ENCODE measurements around the gene SPTAN1.
"Not testable (repeated sequence)": the region's sequence is repeated elsewhere in the genome, so short reads cannot be mapped to it uniquely, and the experiment has no call there.

The SPTAN1 gene

GRCh38 chr9:128657796-128658195 lies 105.4 kb downstream of the SPTAN1 start:
- no peaks in the 10 kb centered on the region for H3K79me1 ChIP-seq (ENCODE audit: low read depth, low read length)
- no peaks in the 10 kb centered on the region for H3K9me3 ChIP-seq (replicated peaks in 1 of 2; ENCODE audit: control insufficient read depth in 2 of 2, insufficient read depth in 1 of 2, low read depth in 1 of 2, low read length in 2 of 2)
- H3K23ac ChIP-seq (ENCODE audit: low read depth, low read length, poor library complexity) = no peak overlapping the region
- H3K27ac ChIP-seq (replicated peaks; ENCODE audit: low read length) = no peak overlapping the region
- H3K4ac ChIP-seq (ENCODE audit: low read length) = no peak overlapping the region
- DNase-seq (ENCODE audit: low spot score) = no peak
- H2BK15ac ChIP-seq (ENCODE audit: low read length) = no peak overlapping the region
- no peaks in the 10 kb centered on the region for H3K27me3 ChIP-seq (ENCODE audit: control insufficient read depth in 3 of 3, insufficient read depth in 3 of 3, low read depth in 1 of 3, low read length in 3 of 3)
- H2BK120ac ChIP-seq (ENCODE audit: low read depth, low read length) = no peak overlapping the region
- no peak overlapping the region for H3K14ac ChIP-seq (ENCODE audit: low read length)
- no peak overlapping the region for H3K4me2 ChIP-seq (ENCODE audit: insufficient read depth, low read length, poor library complexity, severe bottlenecking)
- WGBS, 2 donors (ENCODE audit: extremely low coverage in 2 of 2, insufficient read length in 2 of 2, insufficient replicate concordance in 1 of 2) = no CpG with 5 or more reads among the region's 3 CpGs
- H4K8ac ChIP-seq (ENCODE audit: low read depth, low read length) = no peak overlapping the region
- H3K4me1 ChIP-seq (ENCODE audit: control insufficient read depth in 2 of 2, insufficient read depth in 1 of 2, low read depth in 1 of 2, low read length in 2 of 2) = peaks cover 0 to 2% of the 10 kb centered on the region in 2 donors
- H2AFZ ChIP-seq (ENCODE audit: low read length) = peak overlapping the region; percentile 97
- no peak overlapping the region for H3K4me3 ChIP-seq (ENCODE audit: low read length in 2 of 2)
- no peak overlapping the region for H4K91ac ChIP-seq (ENCODE audit: low read depth, low read length, poor library complexity)
- H2AK5ac ChIP-seq (ENCODE audit: low read depth, low read length) = peak overlapping the region; percentile 94
- no peak overlapping the region for H2BK5ac ChIP-seq (ENCODE audit: low read length)
- peaks cover 5 to 20% of the 10 kb centered on the region in 2 donors for H3K36me3 ChIP-seq (replicated peaks in 1 of 2; ENCODE audit: control insufficient read depth in 2 of 2, insufficient read depth in 2 of 2, low read length in 2 of 2)
- H3K9ac ChIP-seq (ENCODE audit: low read depth, low read length, poor library complexity) = no peak overlapping the region
- no peak overlapping the region for H2BK12ac ChIP-seq (ENCODE audit: low read length)
- H3K18ac ChIP-seq (ENCODE audit: low read length) = no peak overlapping the region

GRCh38 chr9:128666481-128666941 lies 114.1 kb downstream of the SPTAN1 start:
- not testable (repeated sequence) for H3K4me2 ChIP-seq (ENCODE audit: insufficient read depth, low read length, poor library complexity, severe bottlenecking); H3K9me3 ChIP-seq (replicated peaks in 1 of 2; ENCODE audit: control insufficient read depth in 2 of 2, insufficient read depth in 1 of 2, low read depth in 1 of 2, low read length in 2 of 2); H3K27me3 ChIP-seq (ENCODE audit: control insufficient read depth in 3 of 3, insufficient read depth in 3 of 3, low read depth in 1 of 3, low read length in 3 of 3); H2BK120ac ChIP-seq (ENCODE audit: low read depth, low read length); H3K18ac ChIP-seq (ENCODE audit: low read length); DNase-seq (ENCODE audit: low spot score); H3K4ac ChIP-seq (ENCODE audit: low read length); H2BK12ac ChIP-seq (ENCODE audit: low read length); H2AK5ac ChIP-seq (ENCODE audit: low read depth, low read length); H3K23ac ChIP-seq (ENCODE audit: low read depth, low read length, poor library complexity); H3K4me3 ChIP-seq (ENCODE audit: low read length in 2 of 2); H2BK5ac ChIP-seq (ENCODE audit: low read length); H4K91ac ChIP-seq (ENCODE audit: low read depth, low read length, poor library complexity); H2AFZ ChIP-seq (ENCODE audit: low read length); H4K8ac ChIP-seq (ENCODE audit: low read depth, low read length); H3K79me1 ChIP-seq (ENCODE audit: low read depth, low read length); H3K36me3 ChIP-seq (replicated peaks in 1 of 2; ENCODE audit: control insufficient read depth in 2 of 2, insufficient read depth in 2 of 2, low read length in 2 of 2); H3K4me1 ChIP-seq (ENCODE audit: control insufficient read depth in 2 of 2, insufficient read depth in 1 of 2, low read depth in 1 of 2, low read length in 2 of 2); H3K14ac ChIP-seq (ENCODE audit: low read length); H2BK15ac ChIP-seq (ENCODE audit: low read length); H3K27ac ChIP-seq (replicated peaks; ENCODE audit: low read length); H3K9ac ChIP-seq (ENCODE audit: low read depth, low read length, poor library complexity)
- WGBS, 2 donors (ENCODE audit: extremely low coverage in 2 of 2, insufficient read length in 2 of 2, insufficient replicate concordance in 1 of 2) = no CpG with 5 or more reads among the region's 8 CpGs

DNA sequence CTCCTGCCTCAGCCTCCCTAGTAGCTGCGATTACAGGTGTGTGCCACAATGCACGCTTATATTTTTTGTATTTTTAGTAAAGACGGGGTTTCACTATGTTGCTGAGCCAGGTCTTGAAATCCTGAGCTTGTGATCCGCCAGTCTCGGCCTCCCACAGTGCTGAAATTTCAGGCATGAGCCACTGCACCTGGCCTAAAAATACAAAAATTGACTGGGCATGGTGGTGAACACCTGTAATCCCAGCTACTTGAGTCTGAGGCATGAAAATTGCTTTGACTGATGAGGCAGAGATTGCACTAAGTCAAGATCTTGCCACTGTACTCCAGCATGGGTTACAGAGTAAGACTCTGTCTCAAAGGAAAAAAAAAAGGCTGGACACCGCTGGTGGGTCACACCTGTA lies 117.4 kb downstream of the SPTAN1 start:
- H4K91ac ChIP-seq (ENCODE audit: low read depth, low read length, poor library complexity) = no peak overlapping the region
- H3K4me2 ChIP-seq (ENCODE audit: insufficient read depth, low read length, poor library complexity, severe bottlenecking) = no peak overlapping the region
- H2AK5ac ChIP-seq (ENCODE audit: low read depth, low read length) = no peak overlapping the region
- no peak overlapping the region for H3K4me3 ChIP-seq (ENCODE audit: low read length in 2 of 2)
- H2BK12ac ChIP-seq (ENCODE audit: low read length) = no peak overlapping the region
- no peak overlapping the region for H2BK15ac ChIP-seq (ENCODE audit: low read length)
- no peak overlapping the region for H2BK5ac ChIP-seq (ENCODE audit: low read length)
- H3K9me3 ChIP-seq (replicated peaks in 1 of 2; ENCODE audit: control insufficient read depth in 2 of 2, insufficient read depth in 1 of 2, low read depth in 1 of 2, low read length in 2 of 2) = no peaks in the 10 kb centered on the region
- no peak for DNase-seq (ENCODE audit: low spot score)
- no peak overlapping the region for H3K18ac ChIP-seq (ENCODE audit: low read length)
- no peak overlapping the region for H3K4ac ChIP-seq (ENCODE audit: low read length)
- no peaks in the 10 kb centered on the region for H3K79me1 ChIP-seq (ENCODE audit: low read depth, low read length)
- H2AFZ ChIP-seq (ENCODE audit: low read length) = no peak overlapping the region
- no peak overlapping the region for H3K23ac ChIP-seq (ENCODE audit: low read depth, low read length, poor library complexity)
- H2BK120ac ChIP-seq (ENCODE audit: low read depth, low read length) = no peak overlapping the region
- H3K9ac ChIP-seq (ENCODE audit: low read depth, low read length, poor library complexity) = no peak overlapping the region
- H3K27me3 ChIP-seq (ENCODE audit: control insufficient read depth in 3 of 3, insufficient read depth in 3 of 3, low read depth in 1 of 3, low read length in 3 of 3) = no peaks in the 10 kb centered on the region
- no peak overlapping the region for H3K27ac ChIP-seq (replicated peaks; ENCODE audit: low read length)
- H3K36me3 ChIP-seq (replicated peaks in 1 of 2; ENCODE audit: control insufficient read depth in 2 of 2, insufficient read depth in 2 of 2, low read length in 2 of 2) = no peaks in the 10 kb centered on the region
- no peak overlapping the region for H4K8ac ChIP-seq (ENCODE audit: low read depth, low read length)
- H3K14ac ChIP-seq (ENCODE audit: low read length) = no peak overlapping the region
- H3K4me1 ChIP-seq (ENCODE audit: control insufficient read depth in 2 of 2, insufficient read depth in 1 of 2, low read depth in 1 of 2, low read length in 2 of 2) = no peaks in the 10 kb centered on the region
- WGBS, 2 donors (ENCODE audit: extremely low coverage in 2 of 2, insufficient read length in 2 of 2, insufficient replicate concordance in 1 of 2) = no CpG with 5 or more reads among the region's 6 CpGs

DNA sequence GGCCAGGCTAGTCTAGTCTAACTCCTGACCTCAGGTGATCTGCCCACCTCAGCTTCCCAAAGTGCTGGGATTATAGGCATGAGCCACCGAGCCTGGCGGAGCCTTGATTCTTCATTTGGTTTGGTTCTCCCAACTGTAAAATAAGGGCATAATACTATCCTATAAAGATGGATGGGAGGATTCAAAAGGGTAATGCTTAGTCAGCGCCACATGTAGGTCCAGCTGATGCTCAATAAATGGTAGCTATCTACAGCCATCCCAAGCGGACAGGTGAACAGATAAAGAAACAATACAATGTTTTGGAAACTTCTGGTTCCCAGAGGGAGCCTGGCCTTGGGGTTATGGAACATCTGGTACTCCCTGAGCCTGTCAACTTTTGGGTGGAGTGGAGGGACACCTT lies 123.0 kb downstream of the SPTAN1 start:
- no peak for DNase-seq (ENCODE audit: low spot score)
- H3K14ac ChIP-seq (ENCODE audit: low read length) = no peak overlapping the region
- no peak overlapping the region for H3K27ac ChIP-seq (replicated peaks; ENCODE audit: low read length)
- H2BK120ac ChIP-seq (ENCODE audit: low read depth, low read length) = no peak overlapping the region
- H2BK12ac ChIP-seq (ENCODE audit: low read length) = no peak overlapping the region
- no peak overlapping the region for H2BK5ac ChIP-seq (ENCODE audit: low read length)
- no peak overlapping the region for H4K8ac ChIP-seq (ENCODE audit: low read depth, low read length)
- no peak overlapping the region for H3K23ac ChIP-seq (ENCODE audit: low read depth, low read length, poor library complexity)
- H3K4ac ChIP-seq (ENCODE audit: low read length) = no peak overlapping the region
- H3K4me3 ChIP-seq (ENCODE audit: low read length in 2 of 2) = no peak overlapping the region
- H3K79me1 ChIP-seq (ENCODE audit: low read depth, low read length) = no peaks in the 10 kb centered on the region
- no peak overlapping the region for H3K9ac ChIP-seq (ENCODE audit: low read depth, low read length, poor library complexity)
- whole genome bisulfite sequencing, 2 donors (ENCODE audit: extremely low coverage in 2 of 2, insufficient read length in 2 of 2, insufficient replicate concordance in 1 of 2) = no CpG with 5 or more reads among the region's 4 CpGs
- no peaks in the 10 kb centered on the region for H3K27me3 ChIP-seq (ENCODE audit: control insufficient read depth in 3 of 3, insufficient read depth in 3 of 3, low read depth in 1 of 3, low read length in 3 of 3)
- H4K91ac ChIP-seq (ENCODE audit: low read depth, low read length, poor library complexity) = no peak overlapping the region
- no peak overlapping the region for H3K18ac ChIP-seq (ENCODE audit: low read length)
- H2BK15ac ChIP-seq (ENCODE audit: low read length) = no peak overlapping the region
- H3K9me3 ChIP-seq (replicated peaks in 1 of 2; ENCODE audit: control insufficient read depth in 2 of 2, insufficient read depth in 1 of 2, low read depth in 1 of 2, low read length in 2 of 2) = no peaks in the 10 kb centered on the region
- no peak overlapping the region for H2AFZ ChIP-seq (ENCODE audit: low read length)
- H3K4me1 ChIP-seq (ENCODE audit: control insufficient read depth in 2 of 2, insufficient read depth in 1 of 2, low read depth in 1 of 2, low read length in 2 of 2) = no peaks in the 10 kb centered on the region
- H3K4me2 ChIP-seq (ENCODE audit: insufficient read depth, low read length, poor library complexity, severe bottlenecking) = no peak overlapping the region
- H2AK5ac ChIP-seq (ENCODE audit: low read depth, low read length) = no peak overlapping the region
- H3K36me3 ChIP-seq (replicated peaks in 1 of 2; ENCODE audit: control insufficient read depth in 2 of 2, insufficient read depth in 2 of 2, low read length in 2 of 2) = no peaks in the 10 kb centered on the region
